Measurements from ENCODE around the gene OR52I2. TPM values are rescaled to one million over a fixed set of nuclear protein-coding genes. Genes with fewer than 3 reads are reported as not detected.

The OR52I2 gene
- total RNA-seq (not detected in 2 replicates), polyA plus RNA-seq (not detected in 2 replicates), polyA minus RNA-seq (ENCODE audit: low replicate concordance) (not detected in 2 replicates)
- not detected in 2 replicates for polyA plus RNA-seq (2012)

DNA sequence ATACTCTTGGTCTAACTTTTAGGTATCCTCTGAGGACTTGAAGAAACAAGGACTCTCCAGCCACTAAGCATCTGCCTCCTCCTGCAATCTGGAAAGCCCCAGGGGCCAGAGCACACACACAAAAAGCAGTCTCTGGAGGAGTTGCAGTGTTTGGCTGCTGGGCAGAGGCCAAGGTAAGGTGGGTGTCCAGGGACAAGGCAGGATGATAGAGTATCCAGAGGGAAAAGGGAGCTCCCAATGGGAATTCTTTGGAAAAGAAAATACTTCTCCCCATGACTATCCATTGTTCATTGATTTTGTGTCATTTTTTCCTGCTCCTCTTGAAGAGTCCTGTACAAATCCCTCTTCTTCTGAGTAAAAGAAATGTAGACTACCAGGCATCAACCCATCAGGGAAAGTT lies at the start of gene OR52I2:
Gene OR52I2 (plus strand): TSS at position 301 of the 400 bp plus-strand sequence.
- Histone ChIP-seq H4K20me1 (ENCODE audit: control insufficient read depth, extremely low read depth, insufficient read depth, low read length) (no peaks in the 10 kb centered on the region), H3K4me2 (ENCODE audit: extremely low read depth, insufficient read depth, low read length) (no peak within 1 kb of the TSS), H3K36me3 (ENCODE audit: control insufficient read depth, insufficient read depth, low read length) (no peaks in the 10 kb centered on the region), H3K27me3 (ENCODE audit: control insufficient read depth, insufficient read depth, low read length) (no peaks in the 10 kb centered on the region), H3K4me1 (ENCODE audit: control insufficient read depth, extremely low read depth, insufficient read depth, low read length) (no peaks in the 10 kb centered on the region), H2AFZ (ENCODE audit: low read length) (no peak within 1 kb of the TSS), H3K9me3 (ENCODE audit: control insufficient read depth, insufficient read depth, low read depth, low read length) (no peaks in the 10 kb centered on the region), H3K9ac (ENCODE audit: insufficient read depth, low read length) (no peak within 1 kb of the TSS), H3K79me2 (ENCODE audit: control insufficient read depth, insufficient read depth, low read length) (no peaks in the 10 kb centered on the region), H3K27ac (ENCODE audit: insufficient read depth, low read length) (no peak within 1 kb of the TSS), H3K4me3 (replicated peaks in 1 of 4; ENCODE audit: control extremely low read depth in 1 of 4, insufficient read depth in 1 of 4, low read depth in 3 of 4, low read length in 4 of 4) (no peak within 1 kb of the TSS)
- TF ChIP-seq EZH2 (IDR thresholded peaks at IDR 0.05; ENCODE audit: low read length, missing control alignments): no peak
- TF ChIP-seq, protein P1, sequence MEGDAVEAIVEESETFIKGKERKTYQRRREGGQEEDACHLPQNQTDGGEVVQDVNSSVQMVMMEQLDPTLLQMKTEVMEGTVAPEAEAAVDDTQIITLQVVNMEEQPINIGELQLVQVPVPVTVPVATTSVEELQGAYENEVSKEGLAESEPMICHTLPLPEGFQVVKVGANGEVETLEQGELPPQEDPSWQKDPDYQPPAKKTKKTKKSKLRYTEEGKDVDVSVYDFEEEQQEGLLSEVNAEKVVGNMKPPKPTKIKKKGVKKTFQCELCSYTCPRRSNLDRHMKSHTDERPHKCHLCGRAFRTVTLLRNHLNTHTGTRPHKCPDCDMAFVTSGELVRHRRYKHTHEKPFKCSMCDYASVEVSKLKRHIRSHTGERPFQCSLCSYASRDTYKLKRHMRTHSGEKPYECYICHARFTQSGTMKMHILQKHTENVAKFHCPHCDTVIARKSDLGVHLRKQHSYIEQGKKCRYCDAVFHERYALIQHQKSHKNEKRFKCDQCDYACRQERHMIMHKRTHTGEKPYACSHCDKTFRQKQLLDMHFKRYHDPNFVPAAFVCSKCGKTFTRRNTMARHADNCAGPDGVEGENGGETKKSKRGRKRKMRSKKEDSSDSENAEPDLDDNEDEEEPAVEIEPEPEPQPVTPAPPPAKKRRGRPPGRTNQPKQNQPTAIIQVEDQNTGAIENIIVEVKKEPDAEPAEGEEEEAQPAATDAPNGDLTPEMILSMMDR (conservative IDR thresholded peaks at IDR 0.05 in 1 of 2, IDR thresholded peaks at IDR 0.05 in 1 of 2; ENCODE audit: low read depth in 1 of 2, low read length in 2 of 2): no peak
- no peak for DNase-seq (ENCODE audit: low read depth in 2 of 2)

DNA sequence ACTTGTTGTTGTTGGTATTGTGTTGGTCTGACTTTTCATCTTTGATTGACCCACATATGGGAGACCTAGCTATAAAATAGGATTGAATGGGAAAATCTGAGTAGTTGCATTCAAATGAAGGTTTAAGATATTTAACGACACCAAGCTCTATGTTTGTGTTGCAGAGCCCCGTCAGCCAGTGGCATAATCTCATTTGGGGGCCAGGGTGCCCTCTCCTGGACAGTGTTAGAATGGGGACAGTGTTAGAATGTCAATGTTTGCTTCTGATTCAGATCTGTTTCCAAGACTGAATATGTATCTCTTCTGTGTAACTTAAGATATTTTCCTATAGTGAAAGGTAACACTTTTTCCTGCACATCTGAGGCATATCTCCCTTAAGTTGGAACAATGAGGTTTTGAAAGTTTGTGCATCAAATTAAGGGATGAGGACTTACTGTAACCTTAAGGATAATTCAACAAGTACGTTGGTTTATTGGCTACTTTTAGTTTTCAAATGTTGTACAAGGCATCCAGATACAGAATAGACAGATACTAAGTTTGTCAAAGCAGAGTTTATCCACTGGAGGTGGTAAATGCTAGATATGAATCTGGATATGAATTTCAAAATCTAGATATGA lies 41.8 kb upstream of the OR52I2 start:
- Histone ChIP-seq H3K9me3 (ENCODE audit: control insufficient read depth, insufficient read depth, low read depth, low read length) (no peaks in the 10 kb centered on the region), H3K9ac (ENCODE audit: insufficient read depth, low read length) (no peak overlapping the region), H3K79me2 (ENCODE audit: control insufficient read depth, insufficient read depth, low read length) (no peaks in the 10 kb centered on the region), H3K36me3 (ENCODE audit: control insufficient read depth, insufficient read depth, low read length) (no peaks in the 10 kb centered on the region), H3K4me1 (ENCODE audit: control insufficient read depth, extremely low read depth, insufficient read depth, low read length) (no peaks in the 10 kb centered on the region), H3K27ac (ENCODE audit: insufficient read depth, low read length) (no peak overlapping the region), H2AFZ (ENCODE audit: low read length) (no peak overlapping the region), H4K20me1 (ENCODE audit: control insufficient read depth, extremely low read depth, insufficient read depth, low read length) (no peaks in the 10 kb centered on the region), H3K4me2 (ENCODE audit: extremely low read depth, insufficient read depth, low read length) (no peak overlapping the region), H3K4me3 (replicated peaks in 1 of 4; ENCODE audit: control extremely low read depth in 1 of 4, insufficient read depth in 1 of 4, low read depth in 3 of 4, low read length in 4 of 4) (no peak overlapping the region), H3K27me3 (ENCODE audit: control insufficient read depth, insufficient read depth, low read length) (no peaks in the 10 kb centered on the region)
- DNase-seq (ENCODE audit: low read depth in 2 of 2): peak; percentile 8 to 31
- TF ChIP-seq, protein P1 (conservative IDR thresholded peaks at IDR 0.05 in 1 of 2, IDR thresholded peaks at IDR 0.05 in 1 of 2; ENCODE audit: low read depth in 1 of 2, low read length in 2 of 2): peak; percentile 68 to 71
- TF ChIP-seq EZH2 (IDR thresholded peaks at IDR 0.05; ENCODE audit: low read length, missing control alignments): no peak

DNA sequence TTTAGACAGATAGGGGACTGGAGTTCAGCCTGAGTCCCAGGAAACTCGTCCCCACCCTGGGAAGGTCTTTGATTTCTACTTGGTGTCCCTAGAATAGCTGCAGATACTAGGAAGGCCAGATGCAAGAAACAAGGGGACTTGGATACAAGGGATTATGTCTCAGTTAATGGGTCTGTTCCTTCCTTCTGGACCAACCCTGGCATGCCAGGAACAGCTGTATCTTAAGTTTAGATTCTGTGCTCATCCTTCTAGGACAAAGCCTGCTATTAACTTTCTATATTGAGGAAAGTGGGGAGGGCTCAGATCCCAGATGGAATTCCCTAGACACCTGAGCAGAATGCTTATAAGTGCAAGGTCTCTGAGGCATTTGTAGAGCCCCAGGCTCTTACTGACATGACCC lies 40.5 kb upstream of the OR52I2 start:
- Histone ChIP-seq H3K36me3 (ENCODE audit: control insufficient read depth, insufficient read depth, low read length) (no peaks in the 10 kb centered on the region), H4K20me1 (ENCODE audit: control insufficient read depth, extremely low read depth, insufficient read depth, low read length) (no peaks in the 10 kb centered on the region), H3K4me2 (ENCODE audit: extremely low read depth, insufficient read depth, low read length) (no peak overlapping the region), H3K79me2 (ENCODE audit: control insufficient read depth, insufficient read depth, low read length) (no peaks in the 10 kb centered on the region), H3K9ac (ENCODE audit: insufficient read depth, low read length) (no peak overlapping the region), H3K27ac (ENCODE audit: insufficient read depth, low read length) (no peak overlapping the region), H3K4me1 (ENCODE audit: control insufficient read depth, extremely low read depth, insufficient read depth, low read length) (no peaks in the 10 kb centered on the region), H3K27me3 (ENCODE audit: control insufficient read depth, insufficient read depth, low read length) (no peaks in the 10 kb centered on the region), H3K4me3 (replicated peaks in 1 of 4; ENCODE audit: control extremely low read depth in 1 of 4, insufficient read depth in 1 of 4, low read depth in 3 of 4, low read length in 4 of 4) (no peak overlapping the region), H3K9me3 (ENCODE audit: control insufficient read depth, insufficient read depth, low read depth, low read length) (no peaks in the 10 kb centered on the region), H2AFZ (ENCODE audit: low read length) (no peak overlapping the region)
- TF ChIP-seq, protein P1 (conservative IDR thresholded peaks at IDR 0.05 in 1 of 2, IDR thresholded peaks at IDR 0.05 in 1 of 2; ENCODE audit: low read depth in 1 of 2, low read length in 2 of 2): no peak
- TF ChIP-seq EZH2 (IDR thresholded peaks at IDR 0.05; ENCODE audit: low read length, missing control alignments): no peak
- no peak for DNase-seq (ENCODE audit: low read depth in 2 of 2)

All from fibroblast of lung (primary cell).